HepG2 (cell line): Measurements from ENCODE around the gene HYAL2. TPM values are rescaled to one million over a fixed set of nuclear protein-coding genes. Genes with fewer than 3 reads are reported as not detected.

Source experiments
- FOXJ3 ChIP-seq: sonication (generic); formaldehyde crosslinking; IDR thresholded peaks from 2 replicates; pipeline ENCODE4 v1.4.0; 2020; ENCODE audit warnings: missing genetic modification reagents, mild to moderate bottlenecking, borderline replicate concordance
- HBP1 ChIP-seq: IDR thresholded peaks from 2 replicates; pipeline ENCODE4 v1.6.1; 2016; ENCODE audit warnings: low read depth, control low read depth
- HNRNPL ChIP-seq: fragments of 200-400 bp; formaldehyde crosslinking; IDR thresholded peaks from 2 replicates; pipeline ENCODE4 v1.6.1; 2017; ENCODE audit warnings: mild to moderate bottlenecking, low read depth, low read length
- JUNB ChIP-seq: sonication (generic); formaldehyde crosslinking; IDR thresholded peaks from 2 replicates; pipeline ENCODE4 v1.8.0; 2022; ENCODE audit warnings: missing genetic modification reagents, mild to moderate bottlenecking, borderline replicate concordance
- PRDM10 ChIP-seq: sonication (generic); formaldehyde crosslinking; IDR thresholded peaks from 2 replicates; pipeline ENCODE4 v1.4.0; 2020; ENCODE audit warnings: low read depth, missing genetic modification reagents
- RARG ChIP-seq: sonication (generic); formaldehyde crosslinking; IDR thresholded peaks from 2 replicates; pipeline ENCODE4 v1.4.0; 2020; ENCODE audit warnings: low read depth, mild to moderate bottlenecking, missing genetic modification reagents
- ZBTB14 ChIP-seq: sonication (generic); formaldehyde crosslinking; IDR thresholded peaks from 2 replicates; pipeline ENCODE4 v1.4.0; 2020; ENCODE audit warnings: missing genetic modification reagents
- ZFP82 ChIP-seq: sonication (generic); formaldehyde crosslinking; IDR thresholded peaks from 2 replicates; pipeline ENCODE4 v1.5.1; 2020; ENCODE audit warnings: mild to moderate bottlenecking, missing genetic modification reagents, borderline replicate concordance
- ZMYM2 ChIP-seq: sonication (generic); formaldehyde crosslinking; IDR thresholded peaks from 2 replicates; pipeline ENCODE4 v1.8.0; 2022; ENCODE audit warnings: mild to moderate bottlenecking, missing genetic modification reagents
- ZNF382 ChIP-seq: sonication (generic); formaldehyde crosslinking; IDR thresholded peaks from 2 replicates; pipeline ENCODE4 v1.5.0; 2020; ENCODE audit warnings: missing genetic modification reagents, mild to moderate bottlenecking, borderline replicate concordance
- ZNF430 ChIP-seq: sonication (generic); formaldehyde crosslinking; IDR thresholded peaks from 2 replicates; pipeline ENCODE4 v1.9.0; 2021; ENCODE audit warnings: mild to moderate bottlenecking, missing genetic modification reagents
- ZNF646 ChIP-seq: sonication (generic); formaldehyde crosslinking; IDR thresholded peaks from 2 replicates; pipeline ENCODE4 v1.9.0; 2021; ENCODE audit warnings: mild to moderate bottlenecking, missing genetic modification reagents
- ZNF713 ChIP-seq: sonication (generic); formaldehyde crosslinking; IDR thresholded peaks from 2 replicates; pipeline ENCODE4 v1.4.0; 2020; ENCODE audit warnings: mild to moderate bottlenecking, missing genetic modification reagents
- polyA plus RNA-seq, 8 experiments: library from polyadenylated mRNA; depleted of rRNA in 3 of 8; stranded (reverse) in 7 of 8; unstranded in 1 of 8; fragments of >200 nt; fragmentation: Illumina TruSeq in 4 of 8; extraction: Trizol in 4 of 8; gene quantifications; 2 replicates each; pipeline versions ENCODE4 v1.2.1 to v1.2.3, GENCODE V29; 2011 to 2016; ENCODE audit warnings: low read depth in 4 of 8, missing spikeins in 1 of 8, mixed read lengths in 1 of 8; ENCODE audit not compliant: insufficient read depth in 1 of 8
- total RNA-seq, 5 experiments: library from RNA; depleted of rRNA; stranded (reverse); fragments of >200 nt; fragmentation: Illumina TruSeq; extraction: Trizol; gene quantifications; 2 replicates each; pipeline ENCODE4 v1.2.3, GENCODE V29; 2016; ENCODE audit warnings: low read depth in 1 of 5

Gene HYAL2
- total and polyA plus RNA-seq, 2 of the 13 experiments (the other 11 are each of a cell fraction or from before 2014, with no cell fraction given): 76.2 to 102 TPM

GRCh38 chr3:50303013-50303815, 19.3 kb downstream of the HYAL2 start, which contains the start of gene HYAL1 (continued):
- TF ChIP-seq ZNF646 (no peak), ZNF382 (CRISPR knock-in tag) (no peak), RARG (CRISPR knock-in tag) (no peak), PRDM10 (CRISPR knock-in tag) (peak; percentile 82; the same call in 1 of the 2 replicates), HNRNPL (peak; percentile 78; the same call in 1 of the 2 replicates), HBP1 (CRISPR knock-in tag) (peak; percentile 49), FOXJ3 (CRISPR knock-in tag) (0 out of 2 replicates have a peak, but pooled peaks have one; percentile 42), ZNF430 (CRISPR knock-in tag) (peak; percentile 91), ZFP82 (peak; percentile 88), ZBTB14 (CRISPR knock-in tag) (no peak), JUNB (CRISPR knock-in tag) (no peak), ZMYM2 (CRISPR knock-in tag) (no peak), ZNF713 (CRISPR knock-in tag) (peak; percentile 84; the same call in 1 of the 2 replicates)
